GM19238 (cell line): ENCODE data around the gene KDM2B.

ENCODE experiments used
- DNase-seq: peaks from one replicate; pipeline ENCODE4 v3.0.0; 2011; ENCODE audit warnings: low spot score; ENCODE audit not compliant: insufficient read length

The KDM2B gene

GRCh38 chr12:121436706-121437105 is 144.1 kb downstream of the KDM2B start:
- no peak for DNase-seq

GRCh38 chr12:121432740-121433480 is 147.9 kb downstream of the KDM2B start:
- no peak for DNase-seq

- no peak for DNase-seq
These were observed 149.9 kb downstream of the KDM2B start for GRCh38 chr12:121430833-121431415.

- DNase-seq, result no peak
These were observed 151.9 kb downstream of the KDM2B start for GRCh38 chr12:121428883-121429282.

GRCh38 chr12:121427556-121428050 is 153.2 kb downstream of the KDM2B start:
- DNase-seq, result no peak

- DNase-seq, result no peak
These were observed 156.2 kb downstream of the KDM2B start for GRCh38 chr12:121424624-121424975.

- no peak for DNase-seq
These were observed 156.9 kb downstream of the KDM2B start for GRCh38 chr12:121423682-121424623.

GRCh38 chr12:121423253-121423652 is 157.6 kb downstream of the KDM2B start:
- DNase-seq, result no peak

GRCh38 chr12:121420109-121420508 is 160.7 kb downstream of the KDM2B start:
- no peak for DNase-seq

GRCh38 chr12:121417847-121418246 is 163.0 kb downstream of the KDM2B start:
- no peak for DNase-seq

GRCh38 chr12:121413917-121414316 is 166.9 kb downstream of the KDM2B start:
- no peak for DNase-seq

GRCh38 chr12:121405211-121405610 is 175.6 kb downstream of the KDM2B start:
- DNase-seq, result no peak

GRCh38 chr12:121404734-121405133 is 176.1 kb downstream of the KDM2B start:
- DNase-seq, result no peak

- no peak for DNase-seq
These were observed 177.1 kb downstream of the KDM2B start for GRCh38 chr12:121403721-121404120.

GRCh38 chr12:121400332-121401139 is 180.3 kb downstream of the KDM2B start:
- DNase-seq, result peak; percentile 40

- peak; percentile 86 for DNase-seq
These were observed 181.2 kb downstream of the KDM2B start, which contains the start of gene RNF34 for GRCh38 chr12:121399391-121400331. Gene RNF34 (plus strand): TSS chr12:121400118. CDS start chr12:121400213, 95 bp downstream.

GRCh38 chr12:121398355-121398754 is 182.5 kb downstream of the KDM2B start:
- no peak for DNase-seq

GRCh38 chr12:121397521-121397920 is 183.3 kb downstream of the KDM2B start:
- DNase-seq, result no peak

GRCh38 chr12:121392325-121392716 is 188.5 kb downstream of the KDM2B start:
- DNase-seq, result no peak
